HEK293 (cell line): ENCODE results near the gene PLD4.

Experiments used
- ZNF423 ChIP-seq: fragments of 450-650 bp; formaldehyde crosslinking; IDR thresholded peaks from 2 replicates; pipeline ENCODE4 v1.5.1; 2016; ENCODE audit warnings: missing biosample characterization, missing genetic modification characterization
- ZNF501 ChIP-seq: fragments of 450-650 bp; formaldehyde crosslinking; IDR thresholded peaks from 2 replicates; pipeline ENCODE4 v1.5.1; 2016; ENCODE audit warnings: missing biosample characterization, missing genetic modification characterization
- ZNF510 ChIP-seq: fragments of 450-650 bp; formaldehyde crosslinking; IDR thresholded peaks from 2 replicates; pipeline ENCODE4 v1.5.1; 2018; ENCODE audit warnings: mild to moderate bottlenecking, missing genetic modification characterization, missing biosample characterization; ENCODE audit not compliant: insufficient replicate concordance
- ZNF791 ChIP-seq: fragments of 450-650 bp; formaldehyde crosslinking; IDR thresholded peaks from 2 replicates; pipeline ENCODE4 v1.5.1; 2016; ENCODE audit warnings: missing biosample characterization, missing genetic modification characterization
- TF ChIP-seq, protein P1 (sequence below): fragments of 450-650 bp; formaldehyde crosslinking; IDR thresholded peaks from 2 replicates; pipeline ENCODE4 v1.5.1; 2016; ENCODE audit warnings: missing biosample characterization, missing genetic modification characterization
- TF ChIP-seq, protein P2 (sequence below): fragments of 450-650 bp; formaldehyde crosslinking; IDR thresholded peaks from 2 replicates; pipeline ENCODE4 v1.5.1; 2016; ENCODE audit warnings: missing biosample characterization, missing genetic modification characterization
- TF ChIP-seq, protein P3 (sequence below): fragments of 450-650 bp; formaldehyde crosslinking; IDR thresholded peaks from 2 replicates; pipeline ENCODE4 v1.5.1; 2016; ENCODE audit warnings: missing biosample characterization, missing genetic modification characterization
- TF ChIP-seq, protein P4 (sequence below): fragments of 450-650 bp; IDR thresholded peaks from 2 replicates; pipeline ENCODE4 v1.5.1; 2018; ENCODE audit warnings: missing biosample characterization, missing genetic modification characterization
- TF ChIP-seq, protein P5 (sequence below): fragments of 450-650 bp; formaldehyde crosslinking; IDR thresholded peaks from 2 replicates; pipeline ENCODE4 v1.5.1; 2016; ENCODE audit warnings: missing biosample characterization, missing genetic modification characterization

DNA sequence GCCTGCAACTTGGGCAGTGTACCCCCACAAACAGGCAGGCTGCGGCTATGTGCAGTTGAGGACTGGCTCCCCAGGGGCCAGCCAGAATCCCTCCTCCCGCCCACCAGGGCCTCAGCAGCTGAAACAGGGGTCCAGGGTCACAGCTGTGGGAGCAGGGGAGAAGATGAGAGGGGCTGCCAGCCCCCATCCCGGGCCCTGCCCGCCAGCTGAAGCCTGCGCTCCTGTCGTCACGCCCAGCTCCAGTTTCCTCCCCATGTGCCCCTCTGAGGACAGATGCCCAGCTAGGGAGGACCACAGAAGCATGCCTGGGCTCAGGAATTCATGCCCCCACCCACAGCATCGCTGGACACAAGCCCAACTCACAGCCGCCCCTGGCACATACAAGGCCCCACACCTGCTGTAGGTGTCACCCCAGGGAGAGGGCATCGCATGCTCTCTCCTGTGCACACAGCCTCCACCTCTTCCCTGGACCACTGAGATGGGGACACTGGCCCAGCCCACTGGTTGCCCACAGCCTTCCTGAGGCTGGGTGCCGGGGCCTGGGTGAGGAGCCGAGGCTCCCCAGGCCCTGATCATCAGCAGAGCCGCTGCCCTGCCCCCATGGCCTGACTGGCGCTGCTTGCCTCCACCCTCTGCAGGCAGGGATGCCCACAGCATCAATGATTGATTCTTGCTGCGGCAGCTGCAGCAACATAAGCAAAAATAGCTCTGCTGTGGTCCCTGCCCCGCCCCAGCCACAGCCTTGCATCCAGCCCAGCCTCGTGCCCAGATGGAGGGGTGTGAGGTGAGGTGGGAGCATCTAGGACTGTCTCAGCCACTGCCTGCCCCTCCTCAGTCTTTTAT lies 57.2 kb downstream of the PLD4 start:
- TF ChIP-seq, protein P1, sequence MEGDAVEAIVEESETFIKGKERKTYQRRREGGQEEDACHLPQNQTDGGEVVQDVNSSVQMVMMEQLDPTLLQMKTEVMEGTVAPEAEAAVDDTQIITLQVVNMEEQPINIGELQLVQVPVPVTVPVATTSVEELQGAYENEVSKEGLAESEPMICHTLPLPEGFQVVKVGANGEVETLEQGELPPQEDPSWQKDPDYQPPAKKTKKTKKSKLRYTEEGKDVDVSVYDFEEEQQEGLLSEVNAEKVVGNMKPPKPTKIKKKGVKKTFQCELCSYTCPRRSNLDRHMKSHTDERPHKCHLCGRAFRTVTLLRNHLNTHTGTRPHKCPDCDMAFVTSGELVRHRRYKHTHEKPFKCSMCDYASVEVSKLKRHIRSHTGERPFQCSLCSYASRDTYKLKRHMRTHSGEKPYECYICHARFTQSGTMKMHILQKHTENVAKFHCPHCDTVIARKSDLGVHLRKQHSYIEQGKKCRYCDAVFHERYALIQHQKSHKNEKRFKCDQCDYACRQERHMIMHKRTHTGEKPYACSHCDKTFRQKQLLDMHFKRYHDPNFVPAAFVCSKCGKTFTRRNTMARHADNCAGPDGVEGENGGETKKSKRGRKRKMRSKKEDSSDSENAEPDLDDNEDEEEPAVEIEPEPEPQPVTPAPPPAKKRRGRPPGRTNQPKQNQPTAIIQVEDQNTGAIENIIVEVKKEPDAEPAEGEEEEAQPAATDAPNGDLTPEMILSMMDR: no peak
- TF ChIP-seq, protein P2, sequence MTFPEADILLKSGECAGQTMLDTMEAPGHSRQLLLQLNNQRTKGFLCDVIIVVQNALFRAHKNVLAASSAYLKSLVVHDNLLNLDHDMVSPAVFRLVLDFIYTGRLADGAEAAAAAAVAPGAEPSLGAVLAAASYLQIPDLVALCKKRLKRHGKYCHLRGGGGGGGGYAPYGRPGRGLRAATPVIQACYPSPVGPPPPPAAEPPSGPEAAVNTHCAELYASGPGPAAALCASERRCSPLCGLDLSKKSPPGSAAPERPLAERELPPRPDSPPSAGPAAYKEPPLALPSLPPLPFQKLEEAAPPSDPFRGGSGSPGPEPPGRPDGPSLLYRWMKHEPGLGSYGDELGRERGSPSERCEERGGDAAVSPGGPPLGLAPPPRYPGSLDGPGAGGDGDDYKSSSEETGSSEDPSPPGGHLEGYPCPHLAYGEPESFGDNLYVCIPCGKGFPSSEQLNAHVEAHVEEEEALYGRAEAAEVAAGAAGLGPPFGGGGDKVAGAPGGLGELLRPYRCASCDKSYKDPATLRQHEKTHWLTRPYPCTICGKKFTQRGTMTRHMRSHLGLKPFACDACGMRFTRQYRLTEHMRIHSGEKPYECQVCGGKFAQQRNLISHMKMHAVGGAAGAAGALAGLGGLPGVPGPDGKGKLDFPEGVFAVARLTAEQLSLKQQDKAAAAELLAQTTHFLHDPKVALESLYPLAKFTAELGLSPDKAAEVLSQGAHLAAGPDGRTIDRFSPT (tag by site-specific recombination): no peak
- TF ChIP-seq ZNF791 (tag by site-specific recombination) (no peak), ZNF510 (tag by site-specific recombination) (no peak), ZNF423 (no peak), ZNF501 (tag by site-specific recombination) (no peak)
- TF ChIP-seq, protein P3, sequence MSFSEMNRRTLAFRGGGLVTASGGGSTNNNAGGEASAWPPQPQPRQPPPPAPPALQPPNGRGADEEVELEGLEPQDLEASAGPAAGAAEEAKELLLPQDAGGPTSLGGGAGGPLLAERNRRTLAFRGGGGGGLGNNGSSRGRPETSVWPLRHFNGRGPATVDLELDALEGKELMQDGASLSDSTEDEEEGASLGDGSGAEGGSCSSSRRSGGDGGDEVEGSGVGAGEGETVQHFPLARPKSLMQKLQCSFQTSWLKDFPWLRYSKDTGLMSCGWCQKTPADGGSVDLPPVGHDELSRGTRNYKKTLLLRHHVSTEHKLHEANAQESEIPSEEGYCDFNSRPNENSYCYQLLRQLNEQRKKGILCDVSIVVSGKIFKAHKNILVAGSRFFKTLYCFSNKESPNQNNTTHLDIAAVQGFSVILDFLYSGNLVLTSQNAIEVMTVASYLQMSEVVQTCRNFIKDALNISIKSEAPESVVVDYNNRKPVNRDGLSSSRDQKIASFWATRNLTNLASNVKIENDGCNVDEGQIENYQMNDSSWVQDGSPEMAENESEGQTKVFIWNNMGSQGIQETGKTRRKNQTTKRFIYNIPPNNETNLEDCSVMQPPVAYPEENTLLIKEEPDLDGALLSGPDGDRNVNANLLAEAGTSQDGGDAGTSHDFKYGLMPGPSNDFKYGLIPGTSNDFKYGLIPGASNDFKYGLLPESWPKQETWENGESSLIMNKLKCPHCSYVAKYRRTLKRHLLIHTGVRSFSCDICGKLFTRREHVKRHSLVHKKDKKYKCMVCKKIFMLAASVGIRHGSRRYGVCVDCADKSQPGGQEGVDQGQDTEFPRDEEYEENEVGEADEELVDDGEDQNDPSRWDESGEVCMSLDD (tag by site-specific recombination): no peak
- TF ChIP-seq, protein P4, sequence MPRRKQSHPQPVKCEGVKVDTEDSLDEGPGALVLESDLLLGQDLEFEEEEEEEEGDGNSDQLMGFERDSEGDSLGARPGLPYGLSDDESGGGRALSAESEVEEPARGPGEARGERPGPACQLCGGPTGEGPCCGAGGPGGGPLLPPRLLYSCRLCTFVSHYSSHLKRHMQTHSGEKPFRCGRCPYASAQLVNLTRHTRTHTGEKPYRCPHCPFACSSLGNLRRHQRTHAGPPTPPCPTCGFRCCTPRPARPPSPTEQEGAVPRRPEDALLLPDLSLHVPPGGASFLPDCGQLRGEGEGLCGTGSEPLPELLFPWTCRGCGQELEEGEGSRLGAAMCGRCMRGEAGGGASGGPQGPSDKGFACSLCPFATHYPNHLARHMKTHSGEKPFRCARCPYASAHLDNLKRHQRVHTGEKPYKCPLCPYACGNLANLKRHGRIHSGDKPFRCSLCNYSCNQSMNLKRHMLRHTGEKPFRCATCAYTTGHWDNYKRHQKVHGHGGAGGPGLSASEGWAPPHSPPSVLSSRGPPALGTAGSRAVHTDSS (tag by site-specific recombination): no peak
- TF ChIP-seq, protein P5, sequence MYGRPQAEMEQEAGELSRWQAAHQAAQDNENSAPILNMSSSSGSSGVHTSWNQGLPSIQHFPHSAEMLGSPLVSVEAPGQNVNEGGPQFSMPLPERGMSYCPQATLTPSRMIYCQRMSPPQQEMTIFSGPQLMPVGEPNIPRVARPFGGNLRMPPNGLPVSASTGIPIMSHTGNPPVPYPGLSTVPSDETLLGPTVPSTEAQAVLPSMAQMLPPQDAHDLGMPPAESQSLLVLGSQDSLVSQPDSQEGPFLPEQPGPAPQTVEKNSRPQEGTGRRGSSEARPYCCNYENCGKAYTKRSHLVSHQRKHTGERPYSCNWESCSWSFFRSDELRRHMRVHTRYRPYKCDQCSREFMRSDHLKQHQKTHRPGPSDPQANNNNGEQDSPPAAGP: no peak
